Tibial nerve (tissue), 4 donors: ENCODE measurements around the gene MAPK1. TPM values are rescaled to one million over a fixed set of nuclear protein-coding genes. Genes with fewer than 3 reads are reported as not detected.
"Not testable (repeated sequence)": the region's sequence is repeated elsewhere in the genome, so short reads cannot be mapped to it uniquely, and the experiment has no call there.

Experiments
- DNase-seq, 2 donors: peaks; one replicate each; pipeline ENCODE4 v3.0.0-alpha.2; 2019; ENCODE audit warnings: low spot score in 2 of 2
- H3K27ac ChIP-seq, 4 donors: fragments of 200-600 bp; sonication (generic) in 3 of 4; one replicate each; pipeline ENCODE4 v1.5.1; 2017 to 2019; ENCODE audit warnings: mild to moderate bottlenecking in 1 of 4
- H3K27me3 ChIP-seq, 2 donors: fragments of 200-600 bp; sonication (generic) in 1 of 2; one replicate each; pipeline versions ENCODE4 v1.5.1 to v1.6.0; 2017 to 2019
- H3K36me3 ChIP-seq, 3 donors: fragments of 200-600 bp; sonication (generic); one replicate each; pipeline ENCODE4 v1.5.1; 2018 to 2019
- H3K4me1 ChIP-seq, 4 donors: fragments of 200-600 bp; sonication (generic) in 3 of 4; one replicate each; pipeline ENCODE4 v1.5.1; 2017 to 2019
- H3K4me3 ChIP-seq, 4 donors: fragments of 200-600 bp; sonication (generic) in 3 of 4; one replicate each; pipeline ENCODE4 v1.5.1; 2017 to 2019; ENCODE audit warnings: mild to moderate bottlenecking in 1 of 4, moderate library complexity in 1 of 4
- H3K9me3 ChIP-seq, 4 donors: fragments of 200-600 bp; sonication (generic) in 3 of 4; one replicate each; pipeline ENCODE4 v1.5.1; 2017 to 2019
- CTCF ChIP-seq, 5 experiments: fragments of 200-600 bp in 3 of 5; fragments of 450-650 bp in 2 of 5; sonication (generic) in 3 of 5; IDR thresholded peaks; one replicate each; pipeline ENCODE4 v1.5.1; 2016 to 2019; ENCODE audit warnings: antibody characterized with exemption in 5 of 5, mild to moderate bottlenecking in 3 of 5, moderate library complexity in 2 of 5
- EP300 ChIP-seq, 2 donors: sonication (generic); formaldehyde crosslinking; IDR thresholded peaks; one replicate each; pipeline ENCODE4 v1.6.1; 2017; ENCODE audit warnings: antibody characterized with exemption in 2 of 2, mild to moderate bottlenecking in 1 of 2
- POLR2A ChIP-seq, 2 donors: fragments of 450-650 bp; IDR thresholded peaks; one replicate each; pipeline ENCODE4 v1.6.1; 2017; ENCODE audit warnings: antibody characterized with exemption in 2 of 2, mild to moderate bottlenecking in 2 of 2, moderate library complexity in 2 of 2
- WGBS, 2 donors: methylation state at CpG; one replicate each; pipeline ENCODE4 v1.1.5; 2018; 5-methylcytosine and 5-hydroxymethylcytosine counted together
- total RNA-seq, 4 donors: library from RNA; depleted of rRNA; stranded (reverse); fragments of >200 nt; gene quantifications; one replicate each; pipeline ENCODE4 v1.1.0, GENCODE V29; 2016

MAPK1 gene
- 10 to 100 TPM; 58.1 to 95.3 (median 73.1) TPM for total RNA-seq

- H3K4me1 ChIP-seq: peaks cover 2 to 38% (median 24%) of the 10 kb centered on the region in 4 donors
- WGBS, 2 donors: 2 to 3% methylated on average over 24 to 64 of the region's 74 CpGs
- DNase-seq: peak; percentile 85 to 88
Observed at GRCh38 chr22:21867528-21868266, at the start of gene MAPK1. Gene MAPK1, minus strand, starts transcription at chr22:21867645. Its CDS starts 205 bp downstream, at chr22:21867440.

GRCh38 chr22:21916309-21916918, 49.0 kb upstream of the MAPK1 start:
- Histone ChIP-seq H3K27ac (no peak overlapping the region), H3K4me1 (peaks cover 0 to 19% (median 8%) of the 10 kb centered on the region in 4 donors), H3K36me3 (peaks cover 0 to 29% (median 0%) of the 10 kb centered on the region in 3 donors), H3K9me3 (no peaks in the 10 kb centered on the region), H3K27me3 (no peaks in the 10 kb centered on the region), H3K4me3 (no peak overlapping the region)
- DNase-seq: no peak
- WGBS, 2 donors: 57 to 69% methylated on average over 3 to 4 of the region's 4 CpGs
- TF ChIP-seq EP300 (IDR thresholded peaks at IDR 0.05): no peak
- TF ChIP-seq POLR2A (IDR thresholded peaks at IDR 0.05): no peak

More at GRCh38 chr22:21867528-21868266, at the start of gene MAPK1:
- peak in 1 of 2 donors; percentile 90 for TF ChIP-seq EP300 (IDR thresholded peaks at IDR 0.05)
- TF ChIP-seq CTCF (IDR thresholded peaks at IDR 0.05): peak in 4 of 5 experiments; percentile 30 to 63 (median 55)
- peak; percentile 62 to 87 for TF ChIP-seq POLR2A (IDR thresholded peaks at IDR 0.05)
- Histone ChIP-seq H3K27me3 (no peaks in the 10 kb centered on the region), H3K27ac (peak within 1 kb of the TSS; percentile 85 to 98 (median 90)), H3K9me3 (no peaks in the 10 kb centered on the region), H3K36me3 (no peaks in the 10 kb centered on the region), H3K4me3 (peak within 1 kb of the TSS; percentile 58 to 95 (median 83))

GRCh38 chr22:21915624-21916308, 48.3 kb upstream of the MAPK1 start:
- no peak overlapping the region for H3K27ac ChIP-seq
- no peaks in the 10 kb centered on the region for H3K27me3 ChIP-seq
- no peak for TF ChIP-seq CTCF (IDR thresholded peaks at IDR 0.05)
- no peak for TF ChIP-seq EP300 (IDR thresholded peaks at IDR 0.05)
- no peak for TF ChIP-seq POLR2A (IDR thresholded peaks at IDR 0.05)
- no peak for DNase-seq
- 94 to 98% methylated on average over 4 of the region's 4 CpGs for WGBS, 2 donors
- H3K9me3 ChIP-seq: no peaks in the 10 kb centered on the region
- peaks cover 0 to 23% (median 0%) of the 10 kb centered on the region in 3 donors for H3K36me3 ChIP-seq
- H3K4me3 ChIP-seq: no peak overlapping the region
- peaks cover 0 to 19% (median 8%) of the 10 kb centered on the region in 4 donors for H3K4me1 ChIP-seq

GRCh38 chr22:21914033-21914642, 46.7 kb upstream of the MAPK1 start:
- not testable (repeated sequence) for H3K36me3 ChIP-seq, H3K27me3 ChIP-seq

GRCh38 chr22:21910367-21910766, 42.9 kb upstream of the MAPK1 start:
- 83 to 90% methylated on average over 4 of the region's 4 CpGs for WGBS, 2 donors
- H3K27ac ChIP-seq, H3K9me3 ChIP-seq, H3K27me3 ChIP-seq, DNase-seq, H3K4me1 ChIP-seq, H3K36me3 ChIP-seq, H3K4me3 ChIP-seq: not testable (repeated sequence)

More at GRCh38 chr22:21914033-21914642, 46.7 kb upstream of the MAPK1 start:
- H3K4me3 ChIP-seq, H3K27ac ChIP-seq, H3K9me3 ChIP-seq, DNase-seq: not testable (repeated sequence)
- H3K4me1 ChIP-seq: peaks cover 0 to 19% (median 8%) of the 10 kb centered on the region in 4 donors
- 95% methylated on average over 8 of the region's 8 CpGs for WGBS, 2 donors

GRCh38 chr22:21909871-21910270, 42.4 kb upstream of the MAPK1 start:
- Histone ChIP-seq H3K36me3 (no peaks in the 10 kb centered on the region), H3K9me3 (no peaks in the 10 kb centered on the region), H3K27me3 (no peaks in the 10 kb centered on the region), H3K4me3 (no peak overlapping the region), H3K4me1 (no peaks in the 10 kb centered on the region), H3K27ac (no peak overlapping the region)
- TF ChIP-seq EP300 (IDR thresholded peaks at IDR 0.05) (no peak), CTCF (IDR thresholded peaks at IDR 0.05) (no peak), POLR2A (IDR thresholded peaks at IDR 0.05) (no peak)
- no peak for DNase-seq
- WGBS, 2 donors: 89 to 91% methylated on average over 2 of the region's 2 CpGs
